Stimulated activated CD8-positive, alpha-beta memory T cell treated with anti-CD3 and anti-CD28 coated beads, Interleukin-2, amount 100 ng/mL, for 1 hour (primary cell): ENCODE results near the gene ZNF44.
"Not testable (repeated sequence)": the region's sequence is repeated elsewhere in the genome, so short reads cannot be mapped to it uniquely, and the experiment has no call there.

Experiments used
- DNase-seq, 2 donors: peaks; one replicate each; pipeline ENCODE4 v3.0.0-alpha.2; 2020; ENCODE audit warnings: low read depth in 2 of 2

Gene ZNF44

DNA sequence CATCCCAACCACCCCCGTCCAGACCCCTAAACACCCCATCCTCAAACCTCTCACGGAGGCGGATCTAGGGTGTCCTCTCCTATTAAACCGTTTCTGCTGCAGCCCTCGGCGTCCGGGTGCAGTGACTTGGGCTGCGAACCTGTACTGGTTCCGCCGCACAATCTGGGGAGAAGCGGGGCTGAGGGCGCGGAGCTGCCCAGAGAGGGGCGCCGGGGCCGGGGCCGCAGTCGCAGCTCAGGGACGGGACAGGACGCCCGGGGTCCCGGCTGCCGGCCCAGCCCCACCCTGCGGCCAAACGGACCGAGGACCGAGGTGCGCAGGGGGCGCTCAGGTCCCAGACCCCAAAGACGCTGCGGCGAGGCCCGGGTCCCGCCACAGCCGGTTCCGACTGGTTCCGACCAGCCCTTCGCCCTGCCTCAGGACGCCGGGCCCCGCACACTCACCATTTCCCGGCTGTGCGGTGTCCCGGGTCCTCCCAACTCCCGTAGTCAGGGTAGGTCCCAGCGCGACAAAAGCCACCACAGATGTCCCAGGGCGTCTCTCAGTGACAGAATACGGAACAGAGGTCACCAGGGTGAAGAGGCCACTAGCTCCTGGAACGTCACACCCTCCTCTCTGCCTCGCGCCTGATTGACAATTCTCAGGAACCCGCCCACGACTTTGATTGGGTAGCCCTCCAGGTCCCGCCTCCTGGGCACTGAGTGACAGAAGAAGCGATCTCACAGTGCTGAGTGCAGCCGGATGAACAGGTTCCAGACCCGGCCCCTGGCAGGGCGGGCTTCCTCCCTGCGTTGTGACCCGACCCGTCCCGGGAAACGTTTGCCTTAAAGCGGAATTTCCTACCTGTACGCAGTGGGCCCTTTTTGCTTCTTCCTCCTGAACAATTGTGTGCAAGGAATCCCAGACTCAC, at the start of gene ZNF44:
Gene ZNF44, minus strand, starts transcription at position 635 of the 910 bp plus-strand sequence. Its CDS starts 189 bp downstream, at position 446.
- DNase-seq: peak; percentile 85 to 89

DNA sequence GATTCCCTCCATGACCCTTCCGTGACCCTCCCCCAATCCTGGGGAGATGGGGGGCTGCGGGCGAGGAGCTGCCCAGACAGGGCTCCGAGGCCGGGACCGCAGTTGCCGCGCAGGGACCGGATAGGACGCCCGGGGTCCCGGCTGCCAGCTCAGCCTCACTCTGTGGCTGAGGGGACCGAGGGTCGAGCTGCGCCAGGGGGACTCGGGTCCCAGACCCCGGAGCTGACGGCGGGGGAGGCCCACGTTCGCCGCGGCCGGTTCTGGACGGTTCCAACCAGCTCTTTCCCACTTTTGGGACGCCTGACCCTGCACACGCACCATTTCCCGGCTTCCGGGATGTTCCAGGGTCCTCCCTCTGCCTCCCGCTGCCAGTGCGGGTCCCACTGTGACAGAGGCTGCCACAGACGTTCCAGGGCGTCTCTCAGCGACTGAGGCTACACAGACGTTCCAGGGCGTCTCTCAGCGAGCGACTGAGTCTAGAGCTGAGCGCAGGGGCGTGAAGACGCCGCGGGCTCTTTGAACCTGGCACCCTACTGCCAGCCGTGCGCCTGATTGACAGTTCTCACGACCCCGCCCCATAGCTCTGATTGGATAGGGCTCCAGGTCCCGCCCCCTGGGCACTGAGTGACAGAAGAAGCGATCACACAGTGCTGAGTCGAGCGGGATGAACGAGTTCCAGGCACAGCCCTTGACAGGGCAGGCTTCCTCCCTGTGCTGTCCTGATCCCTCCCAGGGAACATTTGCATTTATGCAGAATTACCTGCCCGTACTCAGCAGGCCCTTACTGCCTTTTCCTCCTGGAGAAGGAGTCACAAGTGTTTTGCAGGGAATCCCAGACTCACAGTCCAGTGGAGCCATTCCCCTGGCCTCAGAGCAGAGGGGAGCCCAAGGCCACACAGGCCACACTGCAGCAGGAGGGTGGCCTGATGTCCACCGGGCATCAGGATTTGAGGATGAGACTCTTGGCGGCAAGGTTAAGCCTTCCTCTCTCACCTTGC, 38.8 kb upstream of the ZNF44 start, which contains the start of gene ZNF563:
Gene ZNF563, minus strand, starts transcription at position 472 of the 998 bp plus-strand sequence. Its CDS starts 151 bp downstream, at position 321.
- peak; percentile 96 to 97 for DNase-seq

DNA sequence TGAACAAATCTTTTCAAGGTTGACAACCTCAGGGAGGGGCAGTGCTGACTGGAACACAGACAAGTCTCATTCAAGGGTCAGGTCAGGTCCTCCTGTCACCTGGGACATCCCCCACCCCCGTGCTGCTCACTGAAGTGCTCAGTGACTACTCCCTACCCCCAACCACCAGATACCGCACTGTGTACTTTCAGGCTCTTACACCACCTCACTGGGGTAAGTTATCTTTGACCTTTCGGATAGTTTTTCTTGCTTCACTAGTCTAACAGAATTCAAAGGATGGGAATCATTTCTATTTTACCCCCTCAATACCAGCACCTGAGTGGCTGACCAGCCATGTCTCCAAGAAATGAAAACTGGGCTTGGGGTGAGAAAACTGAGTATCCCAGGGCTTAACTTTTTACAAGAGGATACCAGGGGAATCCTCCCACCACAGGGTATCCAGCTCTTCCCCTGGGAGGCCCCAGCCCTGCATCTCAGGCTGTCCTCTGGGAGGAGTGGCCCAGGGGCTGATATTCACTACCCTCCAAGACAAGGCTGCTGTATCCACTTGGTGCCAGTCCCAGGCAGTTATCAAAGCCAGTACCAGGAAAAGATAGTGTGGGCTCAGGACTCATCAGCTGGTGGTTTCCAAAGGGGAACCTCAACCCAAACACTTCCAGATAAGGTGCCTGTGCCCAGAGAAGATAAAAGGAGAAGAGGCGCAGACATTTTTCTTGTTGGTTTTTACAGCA, 36.7 kb upstream of the ZNF44 start:
- peak in 1 of 2 donors; percentile 30 for DNase-seq

DNA sequence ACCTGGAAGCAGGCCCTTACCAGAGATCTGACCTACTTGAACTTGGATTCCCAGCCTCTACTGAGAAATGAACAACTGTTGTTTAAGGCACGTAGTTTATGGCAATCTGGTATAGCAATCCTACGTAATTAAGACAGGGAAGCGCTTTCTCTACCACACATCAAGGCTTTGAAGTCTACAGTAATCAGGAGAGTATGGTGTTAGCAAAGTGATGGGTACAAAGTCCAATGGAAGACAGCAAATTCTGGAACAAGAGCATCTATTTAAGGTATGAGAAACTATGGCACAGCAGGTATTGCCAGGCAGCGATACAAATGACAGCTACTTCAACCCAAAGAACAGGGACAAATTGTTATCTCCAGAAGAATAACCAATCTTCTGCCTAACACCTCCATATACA, 35.7 kb upstream of the ZNF44 start:
- no peak for DNase-seq

DNA sequence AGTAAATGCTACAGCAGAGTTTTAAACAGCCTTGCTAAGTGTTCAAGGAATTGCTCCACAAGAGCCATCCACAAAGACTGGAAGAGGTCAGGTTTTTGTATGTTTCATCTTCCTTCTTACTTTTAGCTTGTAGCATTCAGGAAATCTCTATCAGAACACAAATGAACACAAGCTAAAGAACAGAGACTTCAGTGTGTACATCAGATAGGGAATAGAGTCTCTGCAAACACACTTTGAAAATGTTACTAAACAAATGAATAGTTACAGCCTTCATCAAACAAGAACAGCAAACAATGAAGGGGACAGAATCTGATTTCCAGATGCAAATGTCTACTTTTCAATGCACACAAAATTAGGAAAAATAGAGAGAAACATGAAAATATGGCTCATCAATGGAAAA, 31.0 kb upstream of the ZNF44 start:
- no peak for DNase-seq

DNA sequence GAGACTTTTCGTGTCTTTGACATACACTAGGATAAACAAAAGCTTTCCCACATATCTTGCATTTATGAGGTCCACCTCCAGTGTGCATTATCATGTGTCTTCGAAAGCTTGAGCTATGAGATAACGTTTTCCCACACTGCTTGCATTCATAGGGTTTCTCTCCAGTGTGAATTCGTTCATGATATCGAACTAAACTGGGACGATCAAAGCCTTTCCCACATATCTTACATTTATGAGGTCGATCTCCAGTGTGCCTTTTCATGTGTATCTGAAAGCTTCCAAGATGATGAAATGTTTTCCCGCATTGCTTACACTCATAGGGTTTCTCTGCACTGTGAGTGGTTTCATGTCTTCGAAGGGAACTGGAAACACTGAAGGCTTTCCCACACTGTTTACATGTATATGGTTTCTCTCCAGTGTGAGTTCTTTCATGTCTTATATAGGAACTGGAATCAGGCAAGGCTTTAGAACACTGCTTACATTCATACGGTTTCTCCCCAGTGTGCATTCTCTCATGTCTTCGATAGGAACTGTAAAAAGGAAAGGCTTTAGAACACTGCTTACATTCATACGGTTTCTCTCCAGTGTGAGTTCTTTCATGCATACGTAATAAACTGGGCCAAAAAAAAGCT, 24.2 kb upstream of the ZNF44 start:
- no peak for DNase-seq

DNA sequence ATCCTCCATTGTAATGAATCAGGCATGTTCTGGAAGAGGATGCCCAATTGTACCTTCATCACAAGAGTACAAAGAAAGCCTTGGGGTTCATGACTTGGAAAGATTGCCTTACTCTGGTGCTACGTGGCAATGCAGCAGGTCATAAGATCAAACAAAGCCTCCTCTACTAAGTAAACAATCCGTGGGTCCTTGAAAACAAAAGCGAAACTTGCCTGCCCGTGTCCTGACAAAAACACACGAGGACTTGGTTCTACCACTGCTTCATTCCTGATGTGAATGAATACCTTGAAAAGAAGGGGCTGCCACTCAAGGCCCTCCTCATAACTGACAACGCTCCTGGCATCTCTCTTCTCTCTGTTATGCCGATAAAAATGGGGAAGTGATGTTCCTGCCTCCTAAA, 19.9 kb upstream of the ZNF44 start:
- no peak for DNase-seq

DNA sequence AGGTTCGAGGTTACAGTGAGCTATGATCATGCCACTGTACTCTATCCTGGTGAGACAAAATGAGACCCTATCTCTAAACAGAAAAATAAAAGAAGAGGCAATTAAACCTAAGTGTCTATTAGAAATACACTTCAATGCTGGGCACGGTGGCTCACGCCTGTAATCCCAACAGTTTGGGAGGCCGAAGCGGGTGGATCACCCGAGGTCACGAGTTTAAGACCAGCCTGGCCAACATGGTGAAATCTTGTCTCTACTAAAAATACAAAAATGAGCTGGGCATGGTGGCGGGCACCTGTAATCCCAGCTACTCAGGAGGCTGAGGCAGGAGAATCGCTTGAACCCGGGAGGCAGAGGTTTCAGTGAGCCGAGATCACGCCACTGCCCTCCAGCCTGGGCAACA, 14.2 kb upstream of the ZNF44 start:
- DNase-seq: not testable (repeated sequence)

DNA sequence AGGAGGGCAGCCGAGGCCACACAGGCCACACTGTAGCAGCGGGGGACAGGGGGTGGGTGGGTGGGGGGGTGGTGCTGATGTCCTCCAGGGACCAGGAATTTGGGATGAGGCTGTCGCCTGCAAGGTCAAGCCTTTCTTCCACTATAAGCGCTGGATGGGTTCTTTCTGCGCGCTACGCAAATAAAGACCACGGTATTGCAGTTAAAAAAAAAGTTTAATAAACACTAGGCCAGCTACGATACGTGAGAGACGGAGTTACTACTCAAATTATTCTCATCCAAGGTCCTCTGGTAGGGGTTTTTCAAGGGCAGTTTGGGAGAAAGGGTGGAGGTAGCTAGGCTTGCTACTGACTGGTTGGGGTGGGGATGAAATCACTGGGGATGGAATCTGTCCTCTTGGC, 508 bp upstream of the ZNF44 start:
- DNase-seq: no peak

DNA sequence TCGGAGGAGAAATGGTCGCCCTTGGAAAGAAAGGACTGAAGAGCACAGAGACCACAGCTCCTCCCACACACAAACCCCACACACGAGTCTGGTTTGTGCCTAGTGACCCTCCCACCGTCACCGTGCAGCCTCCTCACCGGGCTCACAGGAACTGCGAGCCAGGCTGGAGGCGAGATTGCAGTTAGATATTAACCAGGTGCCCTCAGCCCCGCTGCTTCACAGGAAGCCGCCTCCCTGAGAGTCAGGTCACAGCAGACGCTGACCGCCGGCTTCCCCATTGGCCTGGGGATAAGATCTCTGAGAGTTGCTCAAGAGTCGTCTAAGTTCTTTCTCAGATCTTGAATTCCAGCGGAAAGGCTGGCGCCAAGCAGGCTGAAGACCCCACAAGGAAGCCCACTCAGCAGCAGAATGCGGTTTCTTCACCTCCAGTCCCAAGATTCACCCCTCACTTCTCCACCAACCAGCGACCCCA, 870 bp downstream of the ZNF44 start:
- peak in 1 of 2 donors; percentile 43 for DNase-seq

DNA sequence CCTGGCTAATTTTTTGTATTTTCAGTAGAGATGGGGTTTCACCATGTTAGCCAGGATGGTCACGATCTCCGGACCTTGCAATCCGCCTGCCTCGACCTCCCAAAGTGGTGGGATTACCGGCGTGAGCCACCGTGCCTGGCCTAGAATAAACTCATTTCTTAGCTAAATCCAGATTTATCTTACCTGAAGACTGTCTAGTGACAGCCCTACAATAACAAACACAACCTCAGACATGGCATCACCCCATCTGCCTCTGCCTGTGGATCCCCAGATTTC, 5.0 kb downstream of the ZNF44 start:
- DNase-seq: no peak

DNA sequence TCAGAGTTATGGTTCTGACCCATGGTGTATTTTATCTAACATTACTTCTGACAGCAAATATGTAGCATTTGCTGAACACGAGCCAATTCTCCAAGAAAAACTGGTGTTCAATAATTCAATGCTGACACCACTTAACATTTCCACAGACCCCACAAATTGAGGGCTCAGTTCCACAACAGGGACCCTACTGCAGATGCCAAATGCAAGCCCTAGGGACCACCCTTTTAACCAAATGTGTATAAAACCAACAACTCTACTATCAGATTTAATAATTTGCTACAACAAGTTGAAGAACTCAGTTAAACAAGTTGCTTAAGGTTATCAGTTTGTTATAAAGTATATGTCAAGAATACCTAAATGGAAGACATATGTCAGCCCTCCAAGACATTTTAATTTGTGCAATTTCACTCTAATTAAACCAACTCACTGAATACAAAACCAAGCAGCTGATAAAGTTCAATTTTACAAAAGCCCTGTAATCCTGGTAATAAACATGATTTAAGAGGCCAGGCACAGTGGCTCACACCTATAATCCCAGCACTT, 6.7 kb downstream of the ZNF44 start:
- DNase-seq: no peak

DNA sequence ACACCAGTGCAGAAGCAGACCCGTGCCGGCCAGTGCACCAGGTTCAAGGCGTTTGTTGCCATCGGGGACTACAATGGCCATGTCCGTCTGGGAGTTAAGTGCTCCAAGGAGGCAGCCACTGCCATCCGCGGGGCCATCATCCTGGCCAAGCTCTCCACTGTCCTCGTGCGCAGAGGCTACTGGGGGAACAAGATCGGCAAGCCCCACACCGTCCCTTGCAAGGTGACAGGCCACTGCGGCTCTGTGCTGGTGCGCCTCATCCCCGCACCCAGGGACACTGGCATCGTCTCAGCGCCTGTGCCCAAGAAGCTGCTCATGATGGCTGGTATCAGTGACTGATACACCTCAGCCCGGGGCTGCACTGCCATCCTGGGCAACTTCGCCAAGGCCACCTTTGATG, 10.1 kb downstream of the ZNF44 start:
- DNase-seq: no peak

DNA sequence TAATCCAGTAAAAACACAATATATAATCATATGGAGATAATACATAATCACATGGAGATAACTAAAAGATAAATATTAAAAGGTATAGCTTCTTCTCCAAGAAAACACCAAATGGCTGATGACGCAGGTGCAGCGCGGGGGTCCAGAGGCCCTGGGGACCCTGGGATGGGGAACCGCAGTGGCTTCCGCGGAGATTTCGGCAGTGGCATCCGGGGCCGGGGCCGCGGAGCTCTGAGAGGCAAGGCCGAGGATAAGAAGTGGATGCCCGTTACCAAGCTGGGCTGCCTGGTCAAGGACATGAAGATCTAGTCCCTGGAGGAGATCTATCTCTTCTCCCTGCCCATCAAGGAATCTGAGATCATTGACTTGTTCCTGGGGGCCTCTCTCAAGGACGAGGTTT, 10.5 kb downstream of the ZNF44 start:
- DNase-seq: no peak

DNA sequence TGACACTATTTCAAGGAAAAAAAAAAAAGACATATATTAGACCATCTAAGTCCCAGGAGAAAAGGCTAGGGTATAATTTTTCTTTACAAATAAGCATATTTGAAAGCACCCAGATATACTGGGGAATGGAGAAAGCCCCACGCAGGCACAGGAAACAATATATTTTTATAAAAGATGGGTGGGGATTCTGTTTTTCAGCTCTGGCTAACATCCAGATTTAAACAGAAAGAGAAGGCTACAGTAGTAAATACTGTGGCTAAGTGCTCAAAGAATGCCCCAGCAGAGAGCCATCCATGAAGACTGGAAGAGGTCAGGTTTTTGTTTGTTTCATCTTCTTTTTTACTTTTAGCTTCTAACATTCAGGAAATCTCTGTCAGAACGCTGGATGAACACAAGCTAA, 16.0 kb downstream of the ZNF44 start:
- DNase-seq: no peak

DNA sequence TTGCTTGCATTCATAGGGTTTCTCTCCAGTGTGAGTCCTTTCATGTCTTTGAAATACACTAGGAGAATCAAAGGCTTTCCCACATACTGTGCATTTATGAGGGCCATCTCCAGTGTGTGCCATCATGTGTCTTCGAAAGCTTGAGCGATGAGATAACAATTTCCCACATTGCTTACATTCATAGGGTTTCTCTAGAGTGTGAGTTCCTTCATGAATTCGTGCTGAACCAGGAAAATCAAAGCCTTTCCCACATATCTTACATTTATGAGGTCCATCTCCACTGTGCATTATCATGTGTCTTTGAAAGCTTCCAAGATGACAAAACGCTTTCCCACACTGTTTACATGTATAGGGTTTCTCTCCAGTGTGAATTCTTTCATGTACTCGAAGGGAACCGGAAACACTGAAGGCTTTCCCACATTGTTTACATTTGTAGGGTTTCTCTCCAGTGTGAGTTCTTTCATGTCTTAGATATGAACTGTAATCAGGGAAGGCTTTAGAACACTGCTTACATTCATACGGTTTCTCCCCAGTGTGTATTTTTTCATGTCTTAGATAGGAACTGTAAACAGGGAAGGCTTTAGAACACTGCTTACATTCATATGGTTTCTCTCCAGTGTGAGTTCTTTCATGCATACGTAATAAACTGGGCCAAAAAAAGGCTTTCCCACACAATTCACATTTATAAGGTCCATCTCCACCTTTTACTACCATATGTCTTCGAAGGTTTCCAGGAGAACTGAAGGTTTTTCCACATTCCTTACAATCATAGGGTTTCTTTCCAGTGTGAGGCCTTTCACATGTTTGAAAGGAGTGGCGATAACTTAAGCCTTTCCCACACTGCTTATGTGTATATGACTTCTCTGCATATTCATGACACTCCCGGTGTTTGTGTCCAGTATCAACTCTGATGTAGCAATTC, 21.4 kb downstream of the ZNF44 start:
- DNase-seq: no peak

DNA sequence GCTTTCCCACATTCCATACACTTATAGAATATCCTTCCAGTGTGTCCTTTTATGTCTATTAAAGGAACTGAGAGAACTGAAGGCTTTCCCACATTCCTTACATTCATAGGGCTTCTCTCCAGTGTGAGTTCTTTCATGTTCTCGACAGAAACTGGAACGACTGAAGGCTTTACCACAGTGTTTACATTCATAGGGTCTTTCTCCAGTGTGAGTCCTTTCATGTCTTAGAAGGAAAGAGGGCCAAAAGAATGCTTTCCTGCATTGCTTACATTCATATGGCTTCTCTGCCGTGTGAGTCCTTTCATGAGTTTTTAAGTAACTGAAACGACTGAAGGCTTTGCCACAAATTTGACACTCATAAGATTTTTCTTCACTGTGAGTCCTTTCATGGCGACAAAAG, 22.3 kb downstream of the ZNF44 start:
- no peak for DNase-seq

DNA sequence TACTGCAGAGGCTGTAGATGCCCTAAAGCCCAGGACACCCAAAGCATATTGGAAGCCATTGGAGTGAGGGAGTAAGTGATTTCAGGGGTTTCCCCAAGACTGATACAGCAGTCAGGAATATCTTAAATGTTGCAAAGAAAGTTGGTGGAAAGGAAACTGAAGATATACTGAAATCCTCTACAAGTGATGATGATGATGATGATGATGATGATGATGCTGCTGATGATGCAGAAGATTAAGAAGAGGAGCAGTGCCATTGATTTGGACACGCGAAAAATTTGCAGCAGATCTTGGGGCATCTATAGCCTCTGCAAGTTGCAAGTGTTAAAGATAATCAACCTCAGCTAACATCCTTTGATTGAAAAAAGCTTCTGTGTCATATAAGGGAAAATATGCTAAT, 23.8 kb downstream of the ZNF44 start:
- no peak for DNase-seq

DNA sequence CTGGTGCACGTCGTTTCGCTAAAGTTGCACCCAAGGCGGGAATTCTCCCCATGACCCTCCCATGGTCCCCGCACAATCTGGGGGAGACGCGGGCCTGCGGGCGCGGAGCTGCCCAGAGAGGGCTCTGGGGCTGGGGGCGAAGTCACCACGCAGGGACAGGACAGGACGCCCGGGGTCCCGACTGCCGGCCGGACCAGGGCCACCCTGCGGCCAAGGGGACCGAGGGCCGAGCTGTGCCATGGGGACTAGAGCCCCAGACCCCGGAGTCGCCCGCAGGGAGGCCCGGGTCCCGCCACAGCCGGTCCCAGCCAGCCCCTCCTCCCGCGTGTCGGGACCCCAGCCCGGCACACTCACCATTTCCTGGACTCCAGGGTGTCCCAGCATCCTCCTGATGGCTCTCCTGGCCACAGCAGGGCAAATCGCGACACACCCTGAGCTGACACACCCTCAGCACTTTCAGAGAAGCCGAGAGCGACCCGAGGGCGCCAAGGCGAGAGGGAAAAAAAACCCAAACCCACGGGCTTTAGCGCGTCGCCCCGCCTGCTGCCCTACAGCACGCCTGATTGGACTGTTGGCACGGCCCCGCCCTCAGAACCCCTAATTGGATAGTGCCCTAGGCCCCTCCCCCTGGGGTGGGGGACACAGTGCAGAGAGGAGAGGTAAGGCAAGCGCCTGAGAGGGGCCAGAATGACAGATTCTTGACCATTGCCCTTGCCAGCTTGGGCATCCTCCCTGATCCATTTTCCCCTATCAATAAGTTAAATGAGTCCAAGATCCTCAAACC, 28.6 kb downstream of the ZNF44 start:
- DNase-seq: no peak
